Muscle layer of duodenum (tissue), 2 donors: ENCODE data around the gene CACHD1.
A peak's percentile ranks its signal among the peaks of the same experiment; 100 is the strongest.

Experiments
- H3K27ac ChIP-seq: one replicate; pipeline ENCODE4 v1.7.0; 2013; ENCODE audit warnings: mild to moderate bottlenecking, low read length
- H3K27me3 ChIP-seq: one replicate; pipeline ENCODE4 v1.7.0; 2013; ENCODE audit warnings: low read depth, mild to moderate bottlenecking, control low read depth, low read length
- H3K36me3 ChIP-seq, 2 donors: one replicate each; pipeline ENCODE4 v1.7.0; 2013; ENCODE audit warnings: low read length in 2 of 2, control low read depth in 1 of 2, mild to moderate bottlenecking in 1 of 2; ENCODE audit not compliant: insufficient read depth in 2 of 2, control insufficient read depth in 1 of 2
- H3K4me1 ChIP-seq, 2 donors: one replicate each; pipeline ENCODE4 v1.7.0; 2013; ENCODE audit warnings: low read length in 2 of 2, mild to moderate bottlenecking in 2 of 2, control low read depth in 1 of 2, moderate library complexity in 1 of 2; ENCODE audit not compliant: insufficient read depth in 2 of 2, control insufficient read depth in 1 of 2
- H3K4me3 ChIP-seq, 2 donors: one replicate each; pipeline ENCODE4 v1.7.0; 2013; ENCODE audit warnings: low read length in 2 of 2, low read depth in 1 of 2, mild to moderate bottlenecking in 1 of 2
- H3K9me3 ChIP-seq, 2 donors: one replicate each; pipeline ENCODE4 v1.7.0; 2013; ENCODE audit warnings: low read length in 2 of 2, control low read depth in 1 of 2, mild to moderate bottlenecking in 1 of 2; ENCODE audit not compliant: control insufficient read depth in 1 of 2
- donor health status: healthy.

Gene CACHD1

DNA sequence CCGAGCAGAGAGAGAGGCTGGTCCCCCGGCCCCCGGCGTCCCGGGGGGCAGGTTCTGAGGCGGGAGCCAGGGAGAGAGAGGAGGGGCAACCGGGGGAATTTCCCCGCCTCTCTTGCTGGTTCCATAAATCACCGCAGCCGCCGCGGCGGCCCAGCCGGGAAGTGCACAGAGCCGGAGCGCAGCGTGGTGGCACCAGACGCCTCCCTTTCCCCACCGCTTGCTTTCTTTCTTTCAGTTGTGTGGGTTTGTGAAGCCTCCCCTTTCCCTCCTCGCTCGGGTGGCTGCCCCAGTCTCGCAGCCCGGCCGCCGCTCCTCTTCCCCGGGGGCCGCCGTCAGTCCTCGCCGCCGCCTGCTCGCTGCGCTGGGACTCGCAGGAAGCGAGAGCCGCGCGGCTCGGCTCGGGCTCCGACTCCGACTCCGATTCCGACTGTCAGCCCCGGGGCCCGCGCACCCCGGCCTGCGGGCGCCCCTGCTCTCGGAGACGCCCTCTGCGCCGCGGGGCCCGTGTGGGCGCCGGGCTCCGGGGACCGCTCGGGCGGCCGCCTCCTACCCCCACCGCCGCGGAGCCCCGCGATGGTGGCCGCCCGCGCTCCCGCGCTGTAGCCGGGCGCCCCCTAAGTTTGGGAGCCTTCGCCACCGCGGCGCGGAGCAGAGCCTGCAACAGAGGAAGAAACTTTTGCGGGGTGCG lies at the start of gene CACHD1:
CACHD1 (plus strand) TSS at position 153 of the 688 bp plus-strand sequence. CDS start 616 bp downstream, outside the sequence.
- Histone ChIP-seq H3K27me3 (peaks cover 4% of the 10 kb centered on the region), H3K27ac (peak within 1 kb of the TSS; percentile 11), H3K9me3 (no peaks in the 10 kb centered on the region), H3K4me1 (peaks cover 0 to 21% of the 10 kb centered on the region in 2 donors), H3K4me3 (peak within 1 kb of the TSS; percentile 75 to 79), H3K36me3 (no peaks in the 10 kb centered on the region)

DNA sequence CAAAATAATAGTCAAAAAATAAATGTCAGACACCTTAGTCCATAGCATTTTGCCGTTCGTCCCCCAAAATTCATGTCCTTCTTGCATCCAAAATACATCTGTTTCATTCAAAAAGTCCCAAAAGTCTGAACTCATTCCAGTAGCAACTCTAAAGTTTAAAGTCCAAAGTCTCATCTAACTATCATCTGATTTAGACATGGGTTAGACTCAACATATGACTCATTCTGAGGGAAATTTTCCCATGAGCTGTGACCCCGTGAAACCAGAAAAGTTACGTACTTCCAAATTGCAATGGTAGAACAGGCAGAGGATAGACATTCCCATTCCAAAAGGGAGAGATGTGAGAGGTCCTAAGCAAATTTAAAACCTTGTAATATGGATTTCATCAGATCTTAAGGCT lies 48.6 kb upstream of the CACHD1 start:
- Histone ChIP-seq H3K36me3 (no peaks in the 10 kb centered on the region), H3K4me3 (no peak overlapping the region), H3K27ac (no peak overlapping the region), H3K4me1 (no peaks in the 10 kb centered on the region), H3K27me3 (no peaks in the 10 kb centered on the region), H3K9me3 (no peaks in the 10 kb centered on the region)

DNA sequence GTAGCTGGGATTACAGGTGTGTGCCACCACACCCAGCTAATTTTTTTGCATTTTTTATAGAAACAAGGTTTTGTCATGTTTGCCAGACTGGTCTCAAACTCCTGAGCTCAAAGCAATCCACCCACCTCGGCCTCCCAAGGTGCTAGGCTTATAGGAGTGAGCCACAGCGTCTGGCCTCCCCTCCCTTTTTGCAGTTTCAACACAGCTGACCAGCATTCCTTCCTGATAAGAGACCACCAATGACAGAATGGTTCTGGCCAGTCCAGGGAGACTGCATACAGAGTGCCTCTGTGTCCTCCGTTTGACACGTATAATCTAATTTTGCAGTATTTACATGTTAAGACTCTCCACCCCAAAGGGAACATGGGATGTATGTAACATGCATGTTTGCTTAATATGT lies 46.4 kb upstream of the CACHD1 start:
- H3K4me3 ChIP-seq, result no peak overlapping the region
- no peak overlapping the region for H3K27ac ChIP-seq
- no peaks in the 10 kb centered on the region for H3K4me1 ChIP-seq
- H3K36me3 ChIP-seq, result no peaks in the 10 kb centered on the region
- H3K9me3 ChIP-seq, result no peaks in the 10 kb centered on the region
- no peaks in the 10 kb centered on the region for H3K27me3 ChIP-seq

DNA sequence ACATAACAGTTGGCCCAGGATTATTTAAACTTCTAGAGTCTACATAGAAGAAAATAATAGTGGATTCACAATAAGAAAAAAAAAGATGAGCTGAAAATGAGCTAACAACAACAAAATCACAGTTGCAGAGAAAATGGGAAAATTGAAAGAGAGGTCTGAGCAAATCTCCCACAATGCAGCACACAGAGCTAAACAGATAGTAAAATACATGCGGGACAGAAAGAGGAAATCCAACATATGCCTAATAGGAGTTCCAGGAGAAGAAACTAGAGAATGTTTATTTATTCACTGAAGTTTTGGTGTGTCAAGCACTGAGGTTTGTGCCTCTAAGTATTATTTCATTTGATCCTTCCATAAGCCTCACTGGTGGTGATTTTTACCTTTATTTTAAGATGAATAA lies 45.5 kb upstream of the CACHD1 start:
- Histone ChIP-seq H3K36me3 (no peaks in the 10 kb centered on the region), H3K27me3 (no peaks in the 10 kb centered on the region), H3K27ac (no peak overlapping the region), H3K4me3 (no peak overlapping the region), H3K9me3 (no peaks in the 10 kb centered on the region), H3K4me1 (no peaks in the 10 kb centered on the region)

DNA sequence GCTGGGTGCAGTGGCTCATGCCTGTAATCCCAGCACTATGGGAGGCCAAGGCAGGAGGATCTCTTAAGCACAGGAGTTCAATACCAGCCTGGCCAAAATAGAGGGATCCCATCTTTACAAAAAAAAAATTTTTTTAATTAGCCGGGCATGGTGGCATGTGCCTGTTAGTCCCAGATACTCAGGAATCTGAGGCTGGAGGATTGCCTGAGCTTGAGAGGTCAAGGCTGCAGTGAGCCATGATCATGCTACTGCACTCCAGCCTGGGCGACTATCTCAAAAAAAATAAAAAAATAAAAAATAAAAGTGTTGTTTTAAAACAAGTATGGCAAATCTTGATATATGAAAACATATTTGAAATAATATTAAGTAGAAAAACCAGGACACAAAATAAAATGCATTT lies 44.4 kb upstream of the CACHD1 start:
- Histone ChIP-seq H3K9me3 (no peaks in the 10 kb centered on the region), H3K4me3 (no peak overlapping the region), H3K36me3 (no peaks in the 10 kb centered on the region), H3K27me3 (no peaks in the 10 kb centered on the region), H3K4me1 (no peaks in the 10 kb centered on the region), H3K27ac (no peak overlapping the region)

DNA sequence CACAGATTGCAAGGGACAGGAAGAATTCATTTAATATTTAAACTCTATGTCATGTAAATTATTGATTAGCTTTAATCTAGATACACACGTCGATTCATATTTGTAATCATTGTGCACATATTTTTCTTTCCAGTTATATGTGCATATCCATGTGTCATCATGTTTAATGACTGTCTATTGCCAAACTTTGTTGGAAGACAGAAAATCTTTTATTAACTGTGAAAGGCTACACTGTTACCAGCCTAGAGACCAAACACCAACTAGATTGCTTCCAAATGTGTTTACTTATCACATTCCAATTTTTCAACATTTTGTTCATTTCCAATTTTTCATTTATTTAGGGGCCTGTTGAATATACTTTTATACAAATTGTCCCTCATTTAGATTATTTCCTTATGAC lies 43.2 kb upstream of the CACHD1 start:
- no peaks in the 10 kb centered on the region for H3K4me1 ChIP-seq
- H3K4me3 ChIP-seq, result no peak overlapping the region
- H3K36me3 ChIP-seq, result no peaks in the 10 kb centered on the region
- H3K27me3 ChIP-seq, result no peaks in the 10 kb centered on the region
- no peaks in the 10 kb centered on the region for H3K9me3 ChIP-seq
- no peak overlapping the region for H3K27ac ChIP-seq

DNA sequence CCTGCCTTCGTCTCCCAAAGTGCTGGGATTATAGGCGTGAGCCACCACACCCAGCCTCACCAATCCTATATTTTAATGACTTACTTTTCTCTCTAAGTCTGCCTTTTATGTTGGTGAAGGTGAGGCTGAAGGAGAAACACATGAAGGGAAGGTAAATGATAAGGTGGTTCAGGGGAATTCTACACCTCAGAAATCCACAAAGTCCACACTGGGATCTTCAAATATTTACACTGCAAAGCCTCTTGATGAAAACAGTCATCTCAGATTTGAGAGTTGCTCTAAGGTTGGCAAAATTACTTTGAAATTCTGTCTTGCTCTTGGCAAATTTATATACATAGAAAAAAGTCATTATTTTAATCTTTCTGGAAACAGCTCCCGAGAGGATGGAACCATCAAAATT lies 42.0 kb upstream of the CACHD1 start:
- Histone ChIP-seq H3K27me3 (no peaks in the 10 kb centered on the region), H3K36me3 (no peaks in the 10 kb centered on the region), H3K4me1 (no peaks in the 10 kb centered on the region), H3K9me3 (no peaks in the 10 kb centered on the region), H3K27ac (no peak overlapping the region), H3K4me3 (no peak overlapping the region)

DNA sequence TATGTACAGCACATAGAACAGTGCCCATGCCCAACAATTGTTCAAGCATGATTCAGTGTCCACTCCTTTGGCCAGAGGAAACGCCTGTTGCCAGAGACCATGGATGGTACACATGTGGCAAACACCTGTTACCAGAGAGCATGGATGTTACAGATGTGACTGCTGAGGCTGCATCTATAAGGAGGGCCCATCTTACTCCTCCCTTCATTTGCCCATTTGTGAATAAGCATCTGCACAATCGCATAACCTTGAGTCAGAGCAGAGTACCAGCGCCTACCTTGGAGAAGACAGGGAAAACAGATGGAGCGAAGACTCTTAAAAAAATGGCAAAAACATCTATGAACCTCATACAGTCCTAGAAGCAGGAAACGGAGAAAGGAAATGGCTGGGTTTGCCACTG lies 36.6 kb upstream of the CACHD1 start:
- Histone ChIP-seq H3K4me3 (no peak overlapping the region), H3K27me3 (no peaks in the 10 kb centered on the region), H3K4me1 (no peaks in the 10 kb centered on the region)

DNA sequence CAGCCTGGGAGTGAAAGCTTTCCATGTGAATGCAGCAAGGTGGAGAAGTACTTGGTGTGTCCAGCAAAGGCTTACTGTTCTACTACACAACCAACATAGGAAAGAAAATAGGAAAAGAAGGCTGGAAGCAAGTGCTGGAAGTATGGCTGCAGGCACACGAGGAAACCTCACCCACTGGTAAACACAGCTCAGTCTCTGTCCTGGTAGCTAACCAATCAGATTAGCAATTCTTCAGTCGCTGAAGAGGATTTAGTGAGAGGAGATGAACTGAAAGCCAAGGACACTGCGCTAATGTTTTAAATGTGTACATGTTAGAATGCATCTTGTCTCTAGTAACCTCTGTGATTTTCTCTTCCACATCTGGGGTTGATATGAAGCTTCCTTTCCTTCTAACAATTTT lies 36.2 kb upstream of the CACHD1 start:
- Histone ChIP-seq H3K27ac (no peak overlapping the region), H3K4me1 (no peaks in the 10 kb centered on the region), H3K27me3 (no peaks in the 10 kb centered on the region), H3K36me3 (no peaks in the 10 kb centered on the region), H3K9me3 (no peaks in the 10 kb centered on the region), H3K4me3 (no peak overlapping the region)

More for the DNA sequence above, 36.6 kb upstream of the CACHD1 start:
- Histone ChIP-seq H3K27ac (no peak overlapping the region), H3K9me3 (no peaks in the 10 kb centered on the region), H3K36me3 (no peaks in the 10 kb centered on the region)

DNA sequence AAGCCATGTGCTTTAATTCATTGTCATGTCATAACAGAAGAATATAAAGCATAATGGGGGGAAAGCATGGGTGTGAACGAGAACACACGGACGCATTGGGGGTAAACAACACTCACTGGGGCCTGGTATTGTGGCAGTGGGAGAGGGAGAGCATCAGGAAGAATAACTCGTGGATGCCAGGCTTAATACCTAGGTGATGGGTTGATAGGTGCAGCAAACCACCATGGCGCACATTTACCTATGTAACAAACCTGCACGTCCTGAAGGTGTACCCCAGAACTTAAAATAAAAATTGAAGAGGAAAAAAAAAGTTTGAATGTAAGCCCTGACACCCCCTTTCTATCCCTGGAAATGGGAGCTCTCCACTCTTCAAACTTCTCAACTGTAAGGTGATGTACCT lies 34.9 kb upstream of the CACHD1 start:
- Histone ChIP-seq H3K4me3 (no peak overlapping the region), H3K27me3 (no peaks in the 10 kb centered on the region), H3K4me1 (no peaks in the 10 kb centered on the region), H3K36me3 (no peaks in the 10 kb centered on the region), H3K9me3 (no peaks in the 10 kb centered on the region), H3K27ac (no peak overlapping the region)

DNA sequence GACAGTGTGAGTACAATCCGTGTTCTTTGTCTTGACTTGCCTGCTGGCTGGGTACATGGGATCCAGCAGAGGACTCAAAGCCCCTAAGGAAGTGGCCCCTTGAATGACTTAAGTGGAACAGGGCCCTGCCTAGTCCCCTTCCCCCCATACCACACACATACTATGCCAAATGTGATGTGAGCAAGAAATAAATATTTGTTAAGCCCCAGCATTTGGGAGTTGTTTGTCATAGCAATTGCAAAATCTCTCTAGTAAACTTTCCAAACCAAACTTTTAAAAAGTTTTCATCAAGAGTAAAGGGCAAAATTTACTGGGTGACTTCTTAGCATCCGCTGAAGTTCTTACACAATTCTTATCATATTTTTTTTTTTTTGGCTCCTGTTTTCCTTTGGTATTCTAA lies 32.5 kb upstream of the CACHD1 start:
- H3K36me3 ChIP-seq, result no peaks in the 10 kb centered on the region

DNA sequence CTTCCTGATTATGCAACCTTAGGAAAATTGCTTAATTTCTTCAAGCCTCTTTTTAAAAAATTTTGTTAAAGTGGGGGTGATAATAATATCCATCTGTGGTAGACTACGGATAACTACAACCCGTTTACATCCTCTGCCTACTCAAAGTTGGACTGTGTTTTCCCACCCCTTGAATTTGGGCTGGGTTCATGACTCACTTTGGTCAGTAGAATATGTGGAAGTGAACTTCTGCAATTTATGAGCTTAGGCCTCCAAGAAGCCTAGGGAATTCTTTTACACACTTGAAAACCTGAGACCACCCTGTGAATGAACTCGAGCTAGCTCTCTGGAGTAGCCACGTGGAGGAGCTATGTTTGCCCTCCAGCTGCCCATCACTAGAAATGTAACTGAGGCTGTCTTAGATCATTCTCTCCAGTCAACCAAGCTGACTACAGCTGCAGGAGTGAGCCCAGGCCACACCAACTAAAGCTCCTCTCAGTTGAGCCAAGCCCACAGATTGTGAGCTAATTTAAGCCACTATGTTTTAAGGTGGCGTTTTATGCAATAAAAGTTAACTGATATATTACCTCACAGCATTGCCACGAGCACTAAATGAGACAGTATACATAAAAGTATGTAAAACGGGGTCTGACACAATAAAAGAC lies 29.6 kb upstream of the CACHD1 start:
- Histone ChIP-seq H3K9me3 (no peaks in the 10 kb centered on the region), H3K36me3 (no peaks in the 10 kb centered on the region), H3K4me1 (no peaks in the 10 kb centered on the region), H3K4me3 (no peak overlapping the region), H3K27me3 (no peaks in the 10 kb centered on the region), H3K27ac (no peak overlapping the region)

More for the DNA sequence above, 32.5 kb upstream of the CACHD1 start:
- Histone ChIP-seq H3K4me3 (no peak overlapping the region), H3K4me1 (no peaks in the 10 kb centered on the region), H3K27ac (no peak overlapping the region), H3K9me3 (no peaks in the 10 kb centered on the region), H3K27me3 (no peaks in the 10 kb centered on the region)
